Posterior cingulate gyrus (tissue), 11 donors: ENCODE data around the gene SULT1E1.

Experiments used
- DNase-seq, 10 donors: peaks; one replicate each; pipeline versions ENCODE4 v3.0.0 to v3.0.0-alpha.2; 2020 to 2021; ENCODE audit warnings: mixed read lengths in 3 of 10
- intact Hi-C: fragments of 100-400 bp; cut with DNase I; formaldehyde crosslinking; loops from one replicate; pipeline ENCODE4 v1.15.1; 2023

SULT1E1 gene

DNA sequence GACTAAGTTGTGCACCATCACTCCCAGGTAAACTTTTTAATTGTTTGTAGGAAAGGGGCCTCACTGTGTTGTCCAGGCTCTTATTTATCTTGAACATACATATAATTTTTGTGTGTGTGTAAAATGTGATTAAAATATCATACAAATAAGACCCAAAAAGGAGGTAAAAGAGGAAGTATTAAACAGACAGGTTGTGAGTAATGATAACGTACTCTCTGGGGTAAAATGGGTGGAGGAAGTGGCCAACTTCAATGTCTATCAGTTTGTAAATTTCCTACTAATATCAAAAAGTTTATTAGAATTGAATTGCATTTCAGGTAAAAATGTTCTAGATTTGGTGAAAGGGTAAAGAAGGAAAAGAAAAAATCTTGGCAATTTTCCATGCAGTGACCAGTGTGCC is 48.8 kb downstream of the SULT1E1 start:
- intact Hi-C loops: no loop called here
- no peak for DNase-seq

- intact Hi-C loops: no loop called here
- DNase-seq: no peak
Observed at GRCh38 chr4:69800599-69800998, 59.3 kb downstream of the SULT1E1 start.

- intact Hi-C loops: no loop called here
- DNase-seq: no peak
Observed at GRCh38 chr4:69799337-69799736, 60.6 kb downstream of the SULT1E1 start.

DNA sequence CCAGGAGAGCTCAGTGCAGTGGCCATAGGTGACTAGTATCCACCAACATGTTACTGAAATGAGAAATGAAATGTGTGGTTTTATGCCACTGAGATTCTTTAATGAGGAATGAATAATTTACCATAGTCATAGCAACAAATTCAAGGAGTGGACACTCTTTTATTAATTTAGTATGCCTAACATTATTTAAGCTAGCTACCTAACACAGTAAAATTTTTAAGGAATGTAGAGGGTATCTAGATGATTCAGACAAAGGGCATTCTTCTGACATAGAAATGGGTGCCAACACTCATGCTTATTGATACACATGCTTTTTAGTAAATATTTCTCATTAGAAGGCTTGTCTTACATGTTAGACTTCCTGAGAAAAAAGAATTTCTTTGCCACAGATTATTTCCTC is 66.2 kb downstream of the SULT1E1 start:
- DNase-seq: no peak
- intact Hi-C loops: no loop called here
